GM10248 (cell line): ENCODE data around the gene SLC35E4.

Experiments
- CTCF ChIA-PET: fragments of 300-600 bp; sonication (Branson Sonifier 250); formaldehyde crosslinking; extraction: SDS; loops from one replicate; lab custom pipeline; 2021; ENCODE audit warnings: antibody characterized with exemption; lab: Yijun Ruan, JAX
- POLR2A ChIA-PET: fragments of 350-650 bp; sonication (Branson Sonifier 250); formaldehyde crosslinking; extraction: SDS; loops from one replicate; lab custom pipeline; 2020; ENCODE audit warnings: antibody characterized with exemption; lab: Yijun Ruan, JAX
- DNase-seq: peaks from one replicate; pipeline ENCODE4 v3.0.0; 2012; ENCODE audit errors: extremely low spot score
- CTCF ChIP-seq: IDR thresholded peaks from 2 replicates; pipeline ENCODE4 v1.5.1; 2012; ENCODE audit warnings: mild to moderate bottlenecking, low read depth; ENCODE audit errors: extremely low read depth, missing control alignments, control extremely low read depth

Gene SLC35E4

GRCh38 chr22:30604723-30605122, 30.9 kb upstream of the SLC35E4 start:
- CTCF ChIA-PET, result interaction anchor here (0.8 to 1.6 kb wide), 10 partner anchors 10 to 159 kb away, joined by 3 to 15 read pairs (median 3); partner anchors contain the start of genes PES1 and SLC35E4
- POLR2A ChIA-PET, result no interaction called here
- no peak for DNase-seq
- no peak for TF ChIP-seq CTCF

DNA sequence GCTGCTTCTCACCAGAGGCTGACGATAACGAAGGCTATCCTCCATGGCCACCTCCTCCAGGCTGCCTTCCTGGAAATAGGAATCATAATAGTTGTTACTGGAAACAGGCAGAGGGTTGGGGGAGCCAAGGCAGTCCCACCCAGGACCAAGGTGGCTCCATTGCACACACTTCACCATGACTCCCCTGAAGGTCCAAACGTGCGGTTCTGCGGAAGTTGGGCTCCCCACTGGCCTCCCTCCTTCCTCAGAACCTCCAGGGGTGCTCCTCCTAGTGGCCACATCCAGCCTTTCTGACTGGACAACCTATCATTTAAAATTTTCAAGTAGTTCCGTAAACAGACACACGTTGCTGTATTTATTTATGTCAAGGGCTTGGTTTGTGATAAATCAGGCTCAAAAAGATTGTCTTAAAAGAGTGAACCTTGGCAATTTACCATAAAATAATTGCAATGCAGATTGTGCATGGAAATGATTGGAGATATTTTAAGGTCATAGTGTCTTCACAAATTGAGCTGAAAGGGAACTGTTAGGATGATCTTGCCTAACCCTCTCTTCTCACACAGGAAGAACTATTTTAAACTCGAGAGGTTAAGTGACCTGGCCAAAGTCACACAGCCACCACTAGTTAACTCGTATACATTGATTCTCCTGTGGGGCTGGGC, 30.0 kb upstream of the SLC35E4 start:
- ChIA-PET POLR2A (no interaction called here), CTCF (interaction anchor here (0.6 to 5.1 kb wide), 15 partner anchors 8 to 502 kb away, joined by 3 to 58 read pairs (median 4); partner anchors contain the start of genes PES1, SELENOM and SLC35E4)
- peak; percentile 70 for DNase-seq
- peak; percentile 60 for TF ChIP-seq CTCF

DNA sequence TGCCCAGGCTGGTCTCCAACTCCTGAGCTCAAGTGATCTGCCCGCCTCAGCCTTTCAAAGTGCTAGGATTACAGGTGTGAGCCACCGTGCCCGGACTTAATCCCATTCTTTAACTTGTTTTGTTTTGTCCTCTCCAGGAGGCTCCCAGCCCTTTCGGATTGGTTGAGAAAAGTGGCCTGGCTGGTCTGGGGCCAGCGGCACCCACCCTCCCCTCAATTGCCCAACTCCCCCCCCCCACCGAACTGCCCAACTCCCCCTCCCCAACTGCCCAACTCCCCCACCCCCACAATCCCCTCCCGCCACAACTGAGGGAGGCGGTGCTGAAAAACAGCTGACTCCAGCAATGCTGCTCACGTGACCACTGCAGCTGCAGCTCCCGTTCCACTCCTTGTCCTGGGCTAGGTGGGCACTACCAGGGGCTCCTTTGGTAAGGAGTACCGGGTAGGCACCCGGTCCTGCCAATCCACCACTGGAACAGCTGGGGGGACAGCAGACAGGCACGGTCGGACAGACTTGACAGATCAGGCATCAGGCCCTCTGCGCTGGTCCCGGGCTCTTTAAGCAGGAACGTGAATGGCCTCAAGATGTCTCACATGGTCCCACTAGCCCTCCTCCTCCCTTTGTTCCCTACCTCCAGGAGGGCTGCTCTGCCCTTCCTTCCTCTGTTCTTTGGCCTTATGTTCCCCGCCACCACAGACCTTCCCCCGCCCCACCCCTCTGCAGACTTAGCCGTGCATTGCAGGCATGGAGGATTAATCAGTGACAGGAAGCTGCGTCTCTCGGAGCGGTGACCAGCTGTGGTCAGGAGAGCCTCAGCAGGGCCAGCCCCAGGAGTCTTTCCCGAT, 28.9 kb upstream of the SLC35E4 start, which contains the start of gene TCN2:
Gene TCN2, plus strand, starts transcription at position 720 of the 845 bp plus-strand sequence. CDS start 158 bp downstream, outside the sequence.
- ChIA-PET POLR2A (interaction anchor here (0.6 to 1.0 kb wide), 3 partner anchors 8 to 42 kb away, joined by 3 to 5 read pairs (median 5); no protein-coding TSS in a partner anchor), CTCF (interaction anchor here (0.6 to 5.1 kb wide), 17 partner anchors 9 to 501 kb away, joined by 3 to 58 read pairs (median 4); partner anchors contain the start of genes PES1, SELENOM and SLC35E4)
- DNase-seq, result peak; percentile 73
- no peak for TF ChIP-seq CTCF

DNA sequence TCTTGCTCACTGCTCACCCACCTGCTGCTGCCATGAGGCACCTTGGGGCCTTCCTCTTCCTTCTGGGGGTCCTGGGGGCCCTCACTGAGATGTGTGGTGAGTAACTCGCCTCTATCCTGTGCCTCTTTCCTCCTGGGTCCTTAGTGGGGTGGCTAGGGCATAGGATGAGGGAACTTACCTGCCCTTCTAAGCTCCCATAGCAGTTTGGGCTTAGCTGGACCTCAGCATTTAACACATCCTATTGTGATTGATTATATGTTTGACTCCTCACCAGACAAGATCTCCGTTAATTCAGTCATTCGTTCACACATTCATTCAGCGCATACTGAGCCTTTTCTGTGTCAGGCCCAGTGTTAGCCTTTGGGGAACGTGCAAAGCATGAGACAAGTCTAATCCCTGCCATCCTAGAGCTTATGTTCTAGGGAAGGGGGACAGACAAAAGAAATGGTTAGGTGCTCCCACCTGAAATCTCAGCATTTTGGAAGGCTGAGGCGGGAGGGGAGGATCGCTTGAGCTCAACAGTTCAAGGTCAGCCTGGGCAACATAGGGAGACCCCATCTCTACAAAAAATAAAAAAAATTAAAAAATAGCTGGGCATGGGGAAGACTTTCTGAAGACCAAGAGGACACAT, 28.2 kb upstream of the SLC35E4 start:
- CTCF ChIA-PET, result interaction anchor here (1.0 to 5.1 kb wide), 10 partner anchors 9 to 320 kb away, joined by 3 to 58 read pairs (median 10); partner anchors contain the start of genes PES1 and SLC35E4
- no peak for TF ChIP-seq CTCF
- POLR2A ChIA-PET, result interaction anchor here (0.6 to 1.0 kb wide), 3 partner anchors 9 to 42 kb away, joined by 3 to 5 read pairs (median 5); no protein-coding TSS in a partner anchor
- no peak for DNase-seq

GRCh38 chr22:30607939-30608338, 27.6 kb upstream of the SLC35E4 start:
- CTCF ChIA-PET, result interaction anchor here (1.0 to 5.1 kb wide), 9 partner anchors 9 to 321 kb away, joined by 3 to 58 read pairs (median 14); partner anchors contain the start of genes PES1 and SLC35E4
- POLR2A ChIA-PET, result interaction anchor here (1.0 kb wide), 1 partner anchor 9 kb away, joined by 3 read pairs; no protein-coding TSS in a partner anchor
- no peak for TF ChIP-seq CTCF
- DNase-seq, result peak; percentile 39
